Fibroblast of pulmonary artery (primary cell): Measurements from ENCODE around the gene PTPRG.

Source experiments
- DNase-seq: peaks from one replicate; pipeline ENCODE4 v3.0.0-alpha.2; 2010; ENCODE audit warnings: low read depth
- H3K4me3 ChIP-seq: replicated peaks from 2 replicates; pipeline ENCODE4 v1.5.1; 2011; ENCODE audit warnings: low read depth, mild to moderate bottlenecking, control low read depth, low read length, moderate library complexity
- CTCF ChIP-seq: IDR thresholded peaks from 2 replicates; pipeline ENCODE4 v1.5.1; 2011; ENCODE audit warnings: mild to moderate bottlenecking, control low read depth, low read length, inconsistent platforms; ENCODE audit errors: missing control alignments

The PTPRG gene

GRCh38 chr3:61648481-61648880, 87.1 kb downstream of the PTPRG start:
- no peak for TF ChIP-seq CTCF
- no peak overlapping the region for H3K4me3 ChIP-seq
- DNase-seq = no peak

GRCh38 chr3:61649381-61650170, 88.2 kb downstream of the PTPRG start:
- no peak for DNase-seq
- no peak overlapping the region for H3K4me3 ChIP-seq
- no peak for TF ChIP-seq CTCF

- TF ChIP-seq CTCF = no peak
- no peak overlapping the region for H3K4me3 ChIP-seq
- DNase-seq = peak; percentile 93
These were observed 88.9 kb downstream of the PTPRG start for GRCh38 chr3:61650276-61650675.

GRCh38 chr3:61650719-61651410, 89.5 kb downstream of the PTPRG start:
- no peak for DNase-seq
- no peak for TF ChIP-seq CTCF
- no peak overlapping the region for H3K4me3 ChIP-seq

GRCh38 chr3:61657689-61658088, 96.3 kb downstream of the PTPRG start:
- H3K4me3 ChIP-seq = no peak overlapping the region
- no peak for TF ChIP-seq CTCF
- DNase-seq = no peak

- DNase-seq = no peak
These were observed 101.5 kb downstream of the PTPRG start for GRCh38 chr3:61662861-61663260.

More at GRCh38 chr3:61662861-61663260, 101.5 kb downstream of the PTPRG start:
- H3K4me3 ChIP-seq = no peak overlapping the region
- no peak for TF ChIP-seq CTCF
